CD4-positive, alpha-beta T cell treated with Interleukin-17A for 1 hour (primary cell): ENCODE measurements around the gene MORC1.

ENCODE experiments used
- DNase-seq: peaks from one replicate; pipeline ENCODE4 v3.0.0-alpha.2; 2020

Gene MORC1

DNA sequence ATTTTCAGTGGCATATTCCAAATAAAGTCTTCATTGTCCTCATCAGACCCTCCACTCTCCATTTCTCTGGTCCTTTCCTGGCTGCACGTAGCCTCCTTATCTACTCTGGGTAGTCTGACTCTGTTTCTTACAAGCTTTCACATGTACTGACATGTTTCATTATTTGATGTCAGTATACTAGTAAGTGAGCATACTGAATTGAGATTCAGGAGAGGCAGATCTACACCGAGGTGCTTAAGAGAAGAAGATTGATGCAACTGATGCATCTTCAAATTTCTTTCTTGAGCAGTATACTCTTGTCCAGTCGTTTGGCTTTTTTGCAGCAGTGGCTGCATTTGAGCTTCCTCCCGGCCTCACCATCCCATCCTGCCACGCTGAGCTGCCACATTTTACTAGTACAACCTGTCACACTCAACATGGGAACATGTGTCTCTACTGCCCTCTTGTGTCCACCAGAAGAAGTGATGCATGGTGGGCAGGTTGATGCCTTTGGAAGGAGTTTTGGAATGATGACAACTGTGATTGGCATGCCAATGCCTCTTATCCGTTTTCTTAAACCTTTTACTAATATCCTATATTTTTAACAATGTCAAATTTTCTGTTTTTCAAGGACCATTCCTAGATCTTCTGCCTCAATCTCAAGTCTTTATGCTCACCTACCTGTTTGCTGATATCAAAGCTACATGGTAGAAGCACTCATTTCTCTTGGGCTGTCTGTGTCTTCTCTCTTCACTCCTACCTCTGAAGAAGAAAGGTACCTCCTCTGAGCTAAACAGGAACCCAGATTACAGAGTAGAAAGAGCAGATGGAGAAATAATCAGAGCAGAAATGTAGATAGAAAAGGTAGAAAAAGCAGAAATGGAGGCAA lies 202.9 kb downstream of the MORC1 start:
- DNase-seq, result peak; percentile 81

DNA sequence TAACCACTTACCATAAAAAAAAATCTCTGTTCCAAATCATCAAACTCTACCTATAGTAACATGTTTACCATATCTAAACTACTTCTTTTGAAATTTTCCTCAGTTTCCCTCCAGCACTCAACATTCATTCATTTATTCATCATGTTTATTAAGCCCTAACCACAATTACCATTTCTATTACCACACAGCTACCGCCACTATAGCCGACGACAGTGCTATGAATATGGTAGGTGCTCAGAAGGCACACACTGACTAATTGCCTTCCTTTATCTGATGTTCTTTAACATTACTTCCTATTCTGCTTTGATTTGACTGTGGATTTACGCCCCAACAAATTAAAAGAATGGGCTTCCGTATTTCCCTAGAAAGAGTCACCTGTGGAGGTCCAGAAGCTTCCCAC lies 208.1 kb downstream of the MORC1 start:
- no peak for DNase-seq
